RPMI8226 (cell line): ENCODE results near the gene APC2.
A peak's percentile ranks its signal among the peaks of the same experiment; 100 is the strongest.

Source experiments
- DNase-seq: peaks from one replicate; pipeline ENCODE4 v3.0.0-alpha.2; 2015

Gene APC2

DNA sequence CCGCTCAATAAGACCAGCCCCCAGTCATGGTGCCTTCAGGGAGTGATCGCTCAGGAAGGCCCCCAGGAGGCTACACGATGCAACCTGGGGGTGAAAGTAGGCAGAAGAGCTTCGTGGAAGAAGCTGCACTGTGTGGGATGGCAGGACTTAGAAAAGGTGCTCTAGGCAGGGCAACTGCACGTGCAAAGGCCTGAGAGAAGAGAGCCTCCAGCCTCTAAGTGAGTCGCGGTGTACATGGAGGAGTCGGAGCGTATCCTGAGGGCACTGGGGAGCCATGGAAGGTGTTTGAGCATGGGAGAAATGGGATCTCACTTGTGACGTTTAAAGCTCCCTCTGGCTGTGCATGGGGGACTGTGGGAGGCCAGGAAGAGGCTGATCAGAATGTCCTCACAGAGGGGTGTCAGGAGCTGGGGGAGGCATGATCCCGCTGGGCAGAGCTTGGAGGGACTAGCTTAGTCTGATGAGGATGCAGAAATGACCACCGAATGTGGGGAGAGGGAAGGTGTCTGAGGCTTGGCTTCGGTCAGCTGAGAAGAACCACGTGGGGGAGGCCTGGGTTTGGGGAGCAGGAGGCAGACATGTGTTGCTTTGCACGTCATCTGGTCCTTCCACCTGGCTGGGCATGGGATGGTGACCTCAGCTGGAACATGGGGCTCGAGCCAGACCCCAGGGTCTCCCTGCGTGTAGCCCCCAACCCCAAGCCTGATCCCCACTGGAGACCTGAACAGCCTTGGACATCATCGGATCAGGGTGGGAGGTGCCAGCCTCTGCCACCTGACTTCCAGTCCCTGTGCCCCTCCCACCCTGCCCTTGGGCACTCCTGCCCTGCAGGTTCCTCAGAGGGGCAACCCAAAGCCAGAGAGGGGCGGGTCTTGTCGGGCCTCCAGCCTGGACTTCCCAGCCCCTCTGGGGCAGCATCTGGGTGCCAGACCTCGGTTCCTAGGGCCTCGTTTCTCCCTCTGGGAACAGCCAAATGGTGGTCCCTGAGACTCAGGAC, 1.1 kb downstream of the APC2 start:
- no peak for DNase-seq

DNA sequence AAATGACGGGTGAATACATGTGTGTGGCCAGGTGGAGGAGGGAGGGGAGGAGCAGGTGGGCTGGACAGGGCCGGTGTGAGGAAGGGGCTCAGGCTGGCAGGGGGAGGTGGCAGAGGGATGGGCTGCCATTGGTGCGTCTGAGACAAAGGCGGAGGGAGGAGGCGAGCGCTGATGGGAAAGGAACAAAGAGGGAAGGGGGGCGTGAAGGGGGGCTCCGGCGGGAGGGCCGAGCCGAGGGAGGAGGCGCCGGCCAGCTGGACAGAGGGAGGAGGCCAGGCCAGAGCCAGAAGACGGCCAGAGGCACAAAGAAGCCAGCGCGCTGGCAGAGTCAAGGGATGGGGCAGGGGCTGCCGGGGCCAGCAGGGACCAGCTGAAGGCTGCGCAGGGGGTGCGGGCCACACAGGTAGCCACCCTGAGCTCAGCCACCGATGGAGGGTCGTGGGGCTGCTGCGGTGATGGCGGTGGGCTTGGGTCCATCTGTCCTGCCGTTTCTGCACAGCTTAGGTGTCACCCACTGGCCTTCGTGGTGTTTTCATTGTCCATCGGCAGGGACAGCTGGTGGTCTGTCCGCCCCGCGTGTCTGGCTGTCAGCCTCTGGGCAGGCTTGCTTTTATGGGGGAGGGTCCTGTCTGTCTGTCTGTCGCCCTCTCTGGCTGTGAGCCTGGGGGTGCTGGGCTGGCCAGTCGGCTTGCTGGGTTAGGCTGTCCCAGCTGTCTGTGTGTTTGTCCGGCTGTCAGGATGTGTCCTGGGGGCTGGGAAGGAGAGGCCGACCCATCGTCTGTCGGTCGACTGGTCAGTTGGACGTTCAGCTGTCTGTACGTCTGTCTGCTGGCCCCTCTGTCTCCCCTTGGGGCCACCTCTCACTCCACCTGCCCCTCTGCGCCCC, 2.2 kb downstream of the APC2 start:
- DNase-seq, result no peak

DNA sequence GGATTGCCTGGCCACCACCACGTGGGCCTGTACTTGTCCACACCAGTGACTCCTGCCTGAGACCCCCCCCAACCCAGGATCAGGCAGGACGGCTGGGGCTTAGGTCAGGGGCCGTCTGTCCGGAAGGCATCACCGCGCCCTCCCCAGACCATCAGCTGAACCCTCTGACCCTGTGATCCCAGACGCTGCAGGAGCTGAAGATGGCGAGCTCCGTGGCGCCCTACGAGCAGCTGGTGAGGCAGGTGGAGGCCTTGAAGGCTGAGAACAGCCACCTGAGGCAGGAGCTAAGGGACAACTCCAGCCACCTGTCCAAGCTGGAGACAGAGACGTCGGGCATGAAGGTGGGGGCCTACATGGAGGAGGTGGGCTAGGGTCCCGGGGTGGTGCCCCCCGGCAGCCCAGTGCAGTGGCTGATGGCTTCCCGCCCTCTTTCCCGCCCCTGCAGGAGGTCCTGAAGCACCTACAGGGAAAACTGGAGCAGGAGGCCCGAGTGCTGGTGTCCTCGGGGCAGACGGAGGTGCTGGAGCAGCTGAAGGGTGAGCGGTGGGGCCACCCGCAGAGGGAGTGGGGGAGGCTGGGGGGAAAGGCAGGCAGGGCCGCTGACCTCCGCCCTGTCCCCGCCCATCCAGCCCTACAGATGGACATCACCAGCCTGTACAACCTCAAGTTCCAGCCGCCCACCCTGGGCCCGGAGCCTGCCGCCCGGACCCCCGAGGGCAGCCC, 3.0 kb downstream of the APC2 start:
- DNase-seq, result peak; percentile 30

DNA sequence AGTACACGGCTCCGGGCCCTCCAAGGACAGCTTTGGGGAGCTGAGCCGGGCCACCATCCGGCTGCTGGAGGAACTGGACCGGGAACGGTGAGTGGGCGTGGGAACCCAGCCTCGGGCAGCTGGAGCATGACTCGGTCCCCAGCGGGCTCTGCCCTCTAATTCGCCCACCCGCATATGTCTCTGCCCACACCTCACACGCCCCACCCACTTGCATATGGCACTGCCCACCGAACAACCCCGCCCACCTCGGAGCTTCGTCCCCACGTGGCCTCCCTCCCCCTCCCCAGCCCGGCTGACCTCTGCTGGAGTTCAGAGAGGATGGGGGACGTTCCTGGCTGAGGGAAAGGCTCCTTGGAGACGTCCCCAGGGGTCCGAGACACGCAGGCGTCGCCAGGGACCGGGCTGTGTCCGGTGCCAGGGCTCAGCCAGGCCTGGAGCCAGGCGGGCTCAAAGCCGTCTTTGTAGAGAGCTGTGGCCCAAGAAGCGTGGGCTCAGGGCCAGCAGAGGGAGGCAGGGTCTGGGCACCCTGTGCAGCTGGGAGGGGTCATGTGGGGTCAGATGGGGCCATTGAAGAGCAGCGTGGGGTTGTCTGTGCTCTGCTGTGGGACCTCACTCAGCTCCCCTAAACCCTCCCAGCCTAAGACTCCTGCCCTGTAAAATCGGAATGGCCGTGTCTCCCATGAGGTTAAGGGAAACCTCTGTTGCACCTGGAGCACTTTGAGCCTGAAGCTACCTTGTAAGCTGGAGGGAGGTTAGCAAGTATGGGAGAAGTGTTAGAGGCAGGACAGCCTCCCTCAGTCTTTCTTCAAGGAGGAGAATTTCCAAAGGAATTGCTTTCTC, 3.8 kb downstream of the APC2 start:
- DNase-seq, result peak; percentile 87

DNA sequence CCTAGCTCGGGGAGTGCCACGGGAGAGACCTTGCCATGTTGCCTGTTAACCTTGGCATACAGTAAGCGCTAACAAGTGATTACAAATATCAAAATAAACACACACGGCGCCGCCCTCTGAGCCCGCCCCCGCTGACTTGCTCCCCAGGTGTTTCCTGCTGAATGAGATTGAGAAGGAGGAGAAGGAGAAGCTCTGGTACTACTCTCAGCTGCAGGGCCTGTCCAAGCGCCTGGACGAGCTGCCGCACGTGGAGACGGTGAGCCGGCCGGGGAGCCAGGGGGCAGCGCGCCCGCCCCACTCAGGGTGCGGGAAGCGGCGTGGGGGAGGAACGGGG, 5.0 kb downstream of the APC2 start:
- DNase-seq, result peak; percentile 86

DNA sequence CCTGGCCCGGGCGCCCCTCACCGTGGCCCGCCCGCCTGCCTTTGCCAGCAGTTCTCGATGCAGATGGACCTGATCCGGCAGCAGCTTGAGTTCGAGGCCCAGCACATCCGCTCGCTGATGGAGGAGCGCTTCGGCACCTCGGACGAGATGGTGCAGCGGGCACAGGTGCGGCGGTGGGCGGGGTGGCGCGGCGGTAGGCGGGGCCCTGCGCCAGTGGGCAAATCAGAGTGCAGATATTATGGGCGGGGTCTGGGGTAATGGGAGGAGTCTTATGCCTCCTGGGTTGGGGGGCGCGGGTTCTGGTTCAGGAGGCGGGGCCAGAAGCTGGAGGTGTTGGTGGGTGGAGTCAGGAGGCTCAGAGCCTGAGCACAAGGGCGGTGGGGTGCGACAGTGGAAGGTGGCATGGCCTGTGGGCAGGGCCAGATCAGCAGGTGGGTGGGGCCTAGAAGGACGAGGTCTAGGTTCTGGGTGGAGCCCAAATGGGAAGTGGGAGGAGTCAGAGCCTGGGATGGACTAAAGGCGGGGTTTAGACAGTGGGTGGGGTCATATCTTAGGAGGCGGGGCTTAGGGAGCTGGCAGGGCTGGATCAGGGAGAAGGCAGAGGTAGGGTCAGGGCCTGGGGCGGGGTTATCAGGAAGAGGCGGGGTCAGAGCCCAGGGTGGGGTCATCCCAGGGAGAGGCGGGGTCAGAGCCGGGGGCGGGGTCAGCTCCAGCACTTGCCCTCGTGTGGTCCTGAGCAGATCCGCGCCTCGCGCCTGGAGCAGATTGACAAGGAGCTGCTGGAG, 5.6 kb downstream of the APC2 start:
- peak; percentile 99 for DNase-seq

DNA sequence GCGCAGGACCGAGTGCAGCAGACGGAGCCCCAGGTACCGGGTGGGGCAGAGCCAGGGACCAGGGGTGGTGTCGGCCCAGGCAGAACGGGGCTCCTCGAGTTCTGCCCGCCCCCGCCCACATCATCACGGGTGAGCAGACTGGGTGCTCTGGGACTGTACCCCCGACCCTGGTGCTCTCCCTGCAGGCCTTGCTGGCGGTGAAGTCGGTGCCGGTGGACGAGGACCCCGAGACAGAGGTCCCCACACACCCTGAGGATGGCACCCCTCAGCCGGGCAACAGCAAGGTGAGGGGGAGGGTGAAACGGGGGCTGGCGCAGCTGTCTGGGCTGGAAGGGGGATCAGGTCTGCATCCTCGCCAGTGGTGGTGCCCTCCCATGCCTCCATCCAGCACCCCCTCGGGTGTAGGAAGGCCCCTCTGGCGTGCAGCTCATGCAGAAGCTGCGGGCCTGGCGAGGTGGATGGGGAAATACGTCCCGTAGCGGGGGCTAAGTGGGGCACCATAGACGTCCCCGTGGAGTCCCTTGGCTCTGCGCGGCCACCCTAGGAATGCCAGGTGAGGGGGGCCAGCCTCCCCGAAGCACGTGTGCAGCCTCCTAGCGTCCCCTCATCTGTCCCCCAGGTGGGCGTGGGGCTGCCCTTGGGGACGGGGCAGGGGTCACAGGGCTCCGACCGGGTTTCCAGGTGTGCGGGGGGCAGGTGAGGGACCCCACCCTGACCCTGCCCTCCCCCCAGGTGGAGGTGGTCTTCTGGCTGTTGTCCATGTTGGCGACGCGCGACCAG, 6.4 kb downstream of the APC2 start:
- DNase-seq, result no peak

DNA sequence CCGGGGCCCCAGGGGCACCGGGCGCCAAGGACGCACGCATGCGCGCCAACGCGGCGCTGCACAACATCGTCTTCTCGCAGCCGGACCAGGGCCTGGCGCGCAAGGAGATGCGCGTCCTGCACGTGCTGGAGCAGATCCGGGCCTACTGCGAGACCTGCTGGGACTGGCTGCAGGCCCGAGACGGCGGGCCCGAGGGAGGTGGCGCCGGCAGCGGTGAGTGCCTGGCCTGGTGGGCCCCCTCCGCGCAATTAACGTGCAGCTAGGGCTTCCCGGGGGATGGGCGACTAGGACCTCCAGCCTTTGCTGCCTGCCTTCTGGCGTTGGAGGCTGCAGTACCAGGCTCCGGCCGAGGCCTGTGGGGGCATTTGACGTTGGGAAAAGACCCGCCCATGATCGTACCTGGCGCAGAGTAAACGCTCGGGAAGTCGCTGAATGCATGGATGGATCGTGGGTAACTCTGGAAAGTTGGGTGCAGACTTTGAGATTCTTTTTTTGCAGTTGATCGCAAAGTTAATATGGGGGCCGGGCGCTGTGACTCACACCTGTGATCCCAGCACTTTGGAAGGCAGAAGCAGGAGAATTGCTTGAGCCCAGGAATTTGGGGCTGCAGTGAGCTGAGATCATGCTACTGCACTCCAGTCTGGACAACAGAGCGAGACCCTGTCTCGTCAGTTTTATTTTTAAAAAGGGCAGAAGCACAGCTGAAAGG, 7.3 kb downstream of the APC2 start:
- DNase-seq, result no peak

DNA sequence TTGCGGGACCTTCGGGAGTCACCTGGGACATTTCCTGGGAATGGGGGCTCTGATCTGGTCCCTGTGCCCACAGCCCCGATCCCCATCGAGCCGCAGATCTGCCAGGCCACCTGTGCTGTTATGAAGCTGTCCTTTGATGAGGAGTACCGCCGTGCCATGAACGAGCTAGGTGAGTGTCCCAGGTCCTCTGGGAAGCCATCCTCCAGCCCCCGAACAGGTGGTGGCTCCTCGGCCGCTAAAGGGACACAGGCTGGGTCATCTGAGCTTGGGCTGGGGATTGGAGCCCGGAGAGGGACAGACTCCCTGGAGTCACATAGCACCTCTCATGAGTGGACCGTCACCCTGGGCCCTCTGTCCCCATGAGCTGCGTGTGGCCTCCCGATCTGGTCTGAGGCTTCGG, 8.0 kb downstream of the APC2 start:
- DNase-seq, result no peak

DNA sequence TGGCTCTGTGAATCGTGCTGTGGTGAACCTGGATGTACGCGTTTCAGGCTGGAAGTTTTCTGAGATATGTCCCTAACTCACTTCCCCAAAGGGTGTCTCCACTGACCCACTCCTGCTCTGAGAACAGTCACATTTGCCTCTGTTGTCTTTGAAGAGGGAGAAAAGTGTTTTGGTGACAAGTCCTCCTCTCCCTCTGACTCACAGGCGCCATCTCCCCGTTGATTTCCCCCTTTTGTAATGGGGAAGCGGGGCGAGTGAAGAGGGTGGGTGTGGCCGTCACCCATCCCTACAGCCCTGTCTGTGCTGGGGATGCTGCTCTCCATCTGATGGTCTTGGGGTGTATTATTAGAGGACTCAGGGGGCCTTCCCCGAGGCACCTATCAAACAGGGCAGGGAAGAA, 9.6 kb downstream of the APC2 start:
- no peak for DNase-seq

DNA sequence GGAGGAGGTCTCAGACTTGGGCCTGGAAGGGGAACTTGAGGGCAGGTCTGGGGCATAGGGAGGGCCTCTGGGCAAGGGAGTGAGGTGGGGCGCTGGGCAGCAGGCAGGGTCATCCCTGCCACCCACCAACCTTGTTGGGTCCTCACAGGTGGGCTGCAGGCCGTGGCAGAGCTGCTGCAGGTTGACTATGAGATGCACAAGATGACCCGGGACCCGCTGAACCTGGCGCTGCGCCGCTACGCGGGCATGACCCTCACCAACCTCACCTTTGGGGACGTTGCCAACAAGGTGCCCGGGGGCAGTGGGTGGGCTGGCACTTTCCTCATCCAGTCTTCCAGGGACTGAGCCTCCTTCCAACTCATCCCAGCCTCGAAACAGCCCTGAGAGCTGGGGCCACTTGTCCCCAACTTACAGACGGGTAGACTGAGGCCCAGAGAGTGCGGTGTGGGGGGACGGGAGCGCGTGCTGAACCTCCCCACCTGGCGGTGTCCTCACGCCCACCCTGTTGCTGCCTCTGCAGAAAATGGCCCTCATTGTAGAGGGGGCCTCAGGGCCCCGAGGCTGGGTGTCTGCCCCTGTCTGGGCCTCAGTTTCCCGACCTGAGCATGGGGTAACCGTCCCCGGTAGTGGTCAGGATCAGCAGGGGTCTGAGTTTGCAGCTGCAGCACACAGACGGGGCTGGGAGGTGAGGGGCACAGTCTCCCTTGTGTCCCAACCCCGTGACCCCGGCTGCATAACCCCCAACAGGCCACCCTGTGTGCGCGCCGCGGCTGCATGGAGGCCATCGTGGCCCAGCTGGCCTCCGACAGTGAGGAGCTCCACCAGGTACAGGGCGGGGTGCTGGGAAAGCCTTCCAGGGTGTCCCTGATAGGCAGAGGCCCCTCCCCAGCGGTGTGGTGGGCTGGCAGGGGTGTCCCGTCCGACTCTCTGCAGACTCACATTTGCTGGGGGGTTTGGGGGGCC, 10.4 kb downstream of the APC2 start:
- DNase-seq, result no peak

DNA sequence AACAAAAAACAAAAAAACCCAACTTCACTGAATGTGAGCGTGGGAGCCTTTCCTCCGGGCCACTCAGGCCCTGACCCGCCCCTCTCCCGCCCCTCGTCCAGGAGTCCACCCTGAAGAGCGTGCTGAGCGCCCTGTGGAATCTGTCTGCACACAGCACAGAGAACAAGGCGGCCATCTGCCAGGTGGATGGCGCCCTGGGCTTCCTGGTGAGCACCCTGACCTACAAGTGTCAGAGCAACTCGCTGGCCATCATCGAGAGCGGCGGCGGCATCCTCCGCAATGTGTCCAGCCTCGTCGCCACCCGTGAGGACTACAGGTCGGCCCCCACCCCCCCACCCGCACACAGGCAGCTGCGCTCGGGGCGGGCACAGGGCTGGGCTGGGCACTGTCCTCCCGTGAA, 11.9 kb downstream of the APC2 start:
- no peak for DNase-seq

DNA sequence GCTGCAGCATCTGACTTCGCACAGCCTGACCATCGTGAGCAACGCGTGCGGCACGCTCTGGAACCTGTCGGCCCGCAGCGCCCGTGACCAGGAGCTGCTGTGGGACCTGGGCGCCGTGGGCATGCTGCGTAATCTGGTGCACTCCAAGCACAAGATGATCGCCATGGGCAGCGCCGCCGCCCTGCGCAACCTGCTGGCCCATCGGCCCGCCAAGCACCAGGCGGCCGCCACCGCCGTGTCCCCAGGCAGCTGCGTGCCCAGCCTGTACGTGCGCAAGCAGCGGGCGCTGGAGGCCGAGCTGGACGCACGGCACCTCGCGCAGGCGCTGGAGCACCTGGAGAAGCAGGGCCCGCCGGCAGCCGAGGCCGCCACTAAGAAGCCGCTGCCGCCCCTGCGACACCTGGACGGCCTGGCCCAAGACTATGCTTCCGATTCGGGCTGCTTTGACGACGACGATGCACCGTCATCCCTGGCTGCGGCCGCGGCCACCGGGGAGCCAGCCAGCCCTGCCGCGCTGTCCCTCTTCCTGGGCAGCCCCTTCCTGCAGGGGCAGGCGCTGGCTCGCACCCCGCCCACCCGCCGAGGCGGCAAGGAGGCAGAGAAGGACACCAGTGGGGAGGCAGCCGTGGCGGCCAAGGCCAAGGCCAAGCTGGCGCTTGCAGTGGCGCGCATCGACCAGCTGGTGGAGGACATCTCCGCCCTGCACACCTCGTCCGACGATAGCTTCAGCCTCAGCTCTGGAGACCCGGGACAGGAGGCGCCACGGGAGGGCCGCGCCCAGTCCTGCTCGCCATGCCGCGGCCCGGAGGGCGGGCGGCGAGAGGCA, 15.5 kb downstream of the APC2 start:
- no peak for DNase-seq

DNA sequence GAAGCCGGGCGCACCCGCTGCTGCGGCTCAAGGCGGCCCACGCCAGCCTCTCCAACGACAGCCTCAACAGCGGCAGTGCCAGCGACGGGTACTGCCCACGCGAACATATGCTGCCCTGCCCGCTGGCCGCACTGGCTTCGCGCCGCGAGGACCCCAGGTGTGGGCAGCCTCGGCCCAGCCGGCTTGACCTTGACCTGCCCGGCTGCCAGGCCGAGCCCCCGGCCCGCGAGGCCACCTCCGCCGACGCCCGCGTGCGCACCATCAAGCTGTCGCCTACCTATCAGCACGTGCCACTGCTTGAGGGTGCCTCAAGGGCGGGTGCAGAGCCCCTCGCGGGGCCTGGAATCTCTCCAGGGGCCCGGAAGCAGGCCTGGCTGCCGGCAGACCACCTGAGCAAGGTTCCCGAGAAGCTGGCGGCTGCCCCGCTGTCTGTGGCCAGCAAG, 16.1 kb downstream of the APC2 start:
- DNase-seq, result no peak

DNA sequence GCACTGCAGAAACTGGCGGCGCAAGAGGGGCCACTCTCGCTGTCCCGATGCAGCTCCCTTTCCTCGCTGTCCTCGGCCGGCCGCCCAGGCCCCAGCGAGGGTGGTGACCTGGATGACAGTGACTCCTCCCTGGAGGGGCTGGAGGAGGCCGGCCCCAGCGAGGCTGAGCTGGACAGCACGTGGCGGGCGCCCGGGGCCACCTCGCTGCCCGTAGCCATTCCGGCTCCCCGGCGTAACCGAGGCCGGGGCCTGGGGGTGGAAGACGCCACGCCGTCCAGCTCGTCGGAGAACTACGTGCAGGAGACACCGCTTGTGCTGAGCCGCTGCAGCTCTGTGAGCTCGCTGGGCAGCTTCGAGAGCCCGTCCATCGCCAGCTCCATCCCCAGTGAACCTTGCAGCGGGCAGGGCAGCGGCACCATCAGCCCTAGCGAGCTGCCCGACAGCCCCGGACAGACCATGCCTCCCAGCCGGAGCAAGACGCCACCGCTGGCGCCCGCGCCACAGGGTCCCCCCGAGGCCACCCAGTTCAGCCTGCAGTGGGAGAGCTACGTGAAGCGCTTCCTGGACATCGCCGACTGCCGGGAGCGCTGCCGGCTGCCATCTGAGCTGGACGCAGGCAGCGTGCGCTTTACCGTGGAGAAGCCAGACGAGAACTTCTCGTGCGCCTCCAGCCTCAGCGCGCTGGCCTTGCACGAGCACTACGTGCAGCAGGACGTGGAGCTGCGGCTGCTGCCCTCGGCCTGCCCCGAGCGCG, 16.7 kb downstream of the APC2 start:
- no peak for DNase-seq

DNA sequence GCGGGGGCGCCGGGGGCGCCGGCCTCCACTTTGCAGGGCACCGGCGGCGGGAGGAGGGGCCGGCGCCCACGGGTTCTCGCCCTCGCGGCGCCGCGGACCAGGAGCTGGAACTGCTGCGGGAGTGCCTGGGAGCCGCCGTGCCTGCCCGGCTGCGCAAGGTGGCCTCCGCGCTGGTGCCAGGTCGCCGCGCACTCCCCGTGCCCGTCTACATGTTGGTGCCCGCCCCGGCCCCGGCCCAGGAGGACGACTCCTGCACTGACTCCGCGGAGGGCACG, 17.2 kb downstream of the APC2 start:
- DNase-seq, result no peak
